HG03432 (cell line): Measurements from ENCODE around the gene NKPD1.

Experiments used
- ATAC-seq: cut with Tn5 transposase; IDR thresholded peaks from one replicate; pipeline ENCODE4 v1.9.1; 2021; ENCODE audit warnings: mild to moderate bottlenecking, moderate library complexity; ENCODE audit not compliant: unreplicated experiment

Gene NKPD1

GRCh38 chr19:45156011-45156630 is 4.7 kb downstream of the NKPD1 start:
- no peak for ATAC-seq

DNA sequence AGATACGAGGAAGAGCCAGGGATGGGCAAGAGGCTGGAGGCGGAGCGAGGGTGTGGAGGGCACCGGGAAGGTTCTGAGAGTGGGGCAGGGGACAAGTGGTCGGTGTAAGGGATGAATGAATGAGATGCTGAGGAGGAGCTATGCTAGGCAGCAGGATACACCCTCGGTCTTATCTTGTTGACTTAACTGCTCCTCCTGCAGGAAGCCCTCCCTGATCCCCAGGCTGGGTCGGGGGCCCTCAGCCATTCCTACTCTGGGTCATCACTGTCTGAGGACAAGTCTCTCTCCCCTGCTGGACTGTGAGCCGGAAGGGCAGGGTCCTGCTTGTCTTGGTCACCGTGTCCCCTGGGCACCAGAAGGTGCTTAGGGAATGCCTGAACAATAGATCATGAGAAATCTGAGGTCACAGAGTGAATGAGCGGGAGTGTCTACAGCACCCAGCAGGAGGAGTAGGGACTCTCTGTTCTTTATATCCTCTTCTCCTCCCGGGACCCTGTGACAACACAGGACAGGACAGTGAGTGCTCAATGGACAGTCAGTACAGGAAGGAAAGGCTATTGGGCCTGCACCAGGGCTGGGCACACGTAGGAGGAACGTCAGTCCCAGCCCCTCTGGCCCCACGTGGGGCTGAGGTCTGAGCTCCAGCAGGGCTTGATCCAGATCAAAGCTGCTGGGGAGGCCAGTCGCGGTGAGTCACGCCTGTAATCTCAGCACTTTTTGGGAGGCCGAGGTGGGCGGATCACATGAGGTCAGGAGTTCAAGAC is 6.5 kb downstream of the NKPD1 start:
- no peak for ATAC-seq

GRCh38 chr19:45153339-45154063 is 7.3 kb downstream of the NKPD1 start:
- ATAC-seq = no peak

DNA sequence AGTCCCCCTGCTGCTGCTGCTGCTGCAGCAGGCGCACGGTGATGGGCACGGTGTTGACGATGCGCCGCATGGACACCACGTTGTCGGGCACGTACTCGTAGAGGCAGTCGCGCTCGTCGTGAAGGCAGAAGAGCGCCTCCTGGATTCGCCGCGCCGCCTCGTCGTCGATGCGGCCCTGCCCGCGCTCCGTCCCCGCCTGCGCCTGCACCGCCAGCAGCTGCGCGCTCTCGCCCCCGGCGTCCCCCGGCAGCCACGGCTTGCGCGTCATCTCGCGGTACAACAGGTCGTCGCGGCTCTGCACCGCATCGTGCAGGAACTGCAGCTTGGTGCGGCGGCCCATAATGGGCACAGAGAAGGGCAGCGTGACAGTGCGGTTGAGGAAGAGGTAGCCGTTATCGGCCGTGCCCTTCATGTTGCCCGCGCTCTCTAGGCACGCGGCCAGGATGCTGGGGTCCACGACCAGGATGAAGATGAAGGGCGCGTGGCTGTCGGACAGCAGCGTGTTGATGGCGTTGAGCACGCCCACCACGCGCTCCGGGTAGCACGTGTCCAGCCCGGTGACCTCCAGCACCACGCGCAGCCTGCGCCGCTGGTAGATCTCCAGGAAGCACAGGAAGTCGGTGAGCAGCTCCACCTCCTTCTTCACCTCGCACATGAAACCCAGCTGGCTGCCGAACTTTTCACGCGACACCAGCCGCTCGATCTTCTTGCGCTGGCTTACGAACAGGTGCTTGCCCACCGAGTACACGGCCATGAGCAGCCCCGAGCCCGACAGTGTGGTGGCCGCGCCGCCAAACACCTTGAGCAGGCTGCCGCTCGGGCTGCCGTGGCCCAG is 8.1 kb downstream of the NKPD1 start:
- no peak for ATAC-seq

GRCh38 chr19:45151821-45152503 is 8.8 kb downstream of the NKPD1 start:
- ATAC-seq = no peak

- ATAC-seq = no peak
Measured at GRCh38 chr19:45151320-45151719, 9.5 kb downstream of the NKPD1 start.

- ATAC-seq = no peak
Measured at GRCh38 chr19:45150751-45151281, 10.0 kb downstream of the NKPD1 start.

DNA sequence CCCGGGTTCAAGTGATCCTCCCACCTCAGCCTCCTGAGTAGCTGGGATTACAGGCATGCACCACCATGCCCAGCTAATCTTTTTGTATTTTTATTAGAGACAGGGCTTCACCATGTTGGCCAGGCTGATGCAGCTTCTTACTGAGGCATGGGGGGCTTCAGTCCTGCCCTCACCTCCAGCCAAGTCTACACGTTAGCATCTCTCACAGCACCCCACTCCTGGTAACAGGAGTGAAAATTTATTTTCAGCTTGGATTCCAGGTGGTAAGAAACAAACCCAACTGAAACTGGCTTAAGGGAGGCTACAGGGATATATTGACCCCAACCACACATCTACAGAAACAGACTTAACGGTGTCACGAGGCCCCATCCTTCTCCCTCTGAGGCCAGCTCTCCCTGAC is 10.6 kb downstream of the NKPD1 start:
- ATAC-seq = no peak

GRCh38 chr19:45149129-45149528 is 11.7 kb downstream of the NKPD1 start:
- no peak for ATAC-seq

DNA sequence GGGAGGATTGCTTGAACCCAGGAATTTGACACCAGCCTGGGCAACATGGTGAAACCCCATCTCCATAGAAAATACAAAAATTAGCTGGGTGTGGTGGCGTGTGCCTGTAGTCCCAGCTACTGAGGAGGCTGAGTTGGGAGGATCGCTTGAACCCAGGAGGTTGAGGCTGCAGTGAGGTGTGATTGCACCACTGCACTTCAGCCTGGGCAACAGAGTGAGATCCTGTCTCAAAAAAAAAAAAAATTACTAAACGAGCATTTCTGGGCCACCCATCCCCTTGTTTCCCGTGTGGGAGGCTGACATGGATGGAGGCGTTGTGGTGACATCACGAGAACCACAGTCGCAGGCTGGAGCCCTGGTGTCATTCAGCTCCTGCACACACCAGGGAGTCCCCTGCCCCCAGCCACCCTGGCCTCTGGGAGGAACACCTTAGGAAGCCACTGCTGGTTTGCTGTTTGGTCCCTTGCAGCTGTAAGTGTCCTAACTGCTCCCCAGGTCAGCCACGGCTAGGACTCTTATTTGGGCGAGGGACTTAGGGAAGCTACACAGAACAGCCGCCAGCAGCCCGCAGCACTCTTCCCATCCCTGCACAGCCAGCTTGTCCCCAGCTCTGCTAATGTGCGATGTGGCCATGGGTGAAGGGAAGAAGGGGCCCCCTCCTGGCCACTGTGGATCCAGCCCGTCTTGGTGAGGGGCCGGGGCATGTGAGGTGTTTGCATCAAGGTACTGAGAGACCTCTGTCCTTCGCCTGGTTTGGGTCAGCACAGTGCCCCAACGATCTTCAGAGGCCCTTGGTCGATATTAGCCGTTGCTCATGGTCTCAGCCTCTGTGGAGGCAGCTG is 12.7 kb downstream of the NKPD1 start:
- ATAC-seq = no peak

GRCh38 chr19:45146741-45147205 is 14.0 kb downstream of the NKPD1 start:
- ATAC-seq = no peak

DNA sequence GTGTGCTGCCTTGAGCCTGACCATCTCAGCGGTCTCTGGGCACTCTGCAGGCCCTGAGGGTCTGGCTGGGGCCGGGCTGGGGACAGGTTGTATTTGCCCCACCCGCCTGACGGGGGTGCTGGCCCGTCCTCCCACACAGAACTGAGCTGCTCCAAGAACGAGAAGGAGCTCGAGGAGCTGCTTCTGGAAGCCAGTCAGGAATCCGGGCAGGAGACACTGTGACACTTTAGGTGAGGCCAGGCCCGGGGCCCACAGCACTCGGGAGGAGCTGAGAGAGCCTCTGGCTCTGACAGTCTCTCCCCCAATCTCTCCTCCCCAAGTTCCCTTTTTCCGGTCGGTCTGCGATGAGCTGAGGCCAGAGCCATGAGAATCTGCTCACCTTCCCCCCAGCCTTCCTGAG is 14.5 kb downstream of the NKPD1 start:
- no peak for ATAC-seq

DNA sequence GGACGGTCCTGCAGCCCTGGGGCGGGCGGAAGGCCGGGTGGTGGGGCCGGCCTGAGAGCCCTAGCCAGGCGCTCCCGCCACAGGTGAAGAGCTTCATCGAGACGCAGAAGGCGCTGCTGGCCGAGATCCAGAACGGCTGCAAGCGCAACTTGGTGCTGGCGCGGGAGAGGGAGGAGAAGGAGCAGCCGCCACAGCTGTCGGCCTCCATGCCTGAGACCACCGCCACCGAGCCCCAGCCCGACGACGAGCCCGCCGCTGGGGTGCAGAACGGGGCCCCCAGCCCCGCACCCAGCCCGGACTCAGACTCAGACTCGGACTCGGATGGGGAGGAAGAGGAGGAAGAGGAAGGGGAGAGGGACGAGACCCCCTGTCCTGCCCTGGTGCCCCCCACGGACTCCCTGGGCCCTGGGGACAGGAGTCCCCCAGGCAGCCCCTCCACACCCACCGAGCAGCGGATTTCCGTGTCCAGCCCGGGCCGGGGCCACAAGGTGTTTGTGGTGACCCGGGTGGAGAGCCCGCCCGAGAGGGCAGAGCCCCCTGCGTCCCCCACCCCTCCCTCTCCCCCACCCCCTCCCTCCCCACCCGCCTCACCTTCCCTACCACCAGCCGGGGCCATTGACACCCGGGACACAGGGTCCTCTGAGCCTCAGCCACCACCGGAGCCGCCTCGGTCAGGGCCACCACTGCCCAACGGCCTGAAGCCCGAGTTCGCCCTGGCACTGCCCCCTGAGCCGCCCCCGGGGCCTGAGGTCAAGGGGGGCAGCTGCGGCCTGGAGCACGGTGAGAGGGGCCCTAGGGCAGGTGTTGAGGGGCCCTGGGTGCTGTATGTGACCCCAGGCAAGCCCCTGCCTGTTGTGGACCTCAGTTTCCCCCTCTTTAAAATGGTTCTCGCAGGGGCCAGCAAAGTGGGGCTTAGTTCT is 15.3 kb downstream of the NKPD1 start:
- no peak for ATAC-seq

- ATAC-seq = no peak
Measured at GRCh38 chr19:45144431-45145269, 16.1 kb downstream of the NKPD1 start.

DNA sequence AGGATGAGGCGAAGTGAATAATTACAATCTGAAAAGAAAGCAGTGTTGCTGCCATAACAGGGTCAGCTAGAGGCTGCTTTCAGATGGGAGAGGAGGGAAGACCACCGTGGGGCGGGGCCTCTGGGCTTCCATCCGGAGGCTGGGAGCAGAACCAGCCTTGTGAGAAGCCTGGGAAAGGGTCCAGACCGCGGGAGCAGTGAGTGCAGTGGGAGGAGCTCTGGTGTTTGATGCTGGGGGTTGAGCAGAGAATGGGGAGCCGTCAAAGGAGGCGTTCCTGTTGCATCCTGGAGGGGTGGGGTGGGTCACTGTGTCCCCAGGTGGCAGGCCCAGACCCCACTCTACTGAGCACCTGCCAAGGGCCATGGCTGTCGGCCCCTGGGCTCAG is 18.1 kb downstream of the NKPD1 start:
- ATAC-seq = no peak

DNA sequence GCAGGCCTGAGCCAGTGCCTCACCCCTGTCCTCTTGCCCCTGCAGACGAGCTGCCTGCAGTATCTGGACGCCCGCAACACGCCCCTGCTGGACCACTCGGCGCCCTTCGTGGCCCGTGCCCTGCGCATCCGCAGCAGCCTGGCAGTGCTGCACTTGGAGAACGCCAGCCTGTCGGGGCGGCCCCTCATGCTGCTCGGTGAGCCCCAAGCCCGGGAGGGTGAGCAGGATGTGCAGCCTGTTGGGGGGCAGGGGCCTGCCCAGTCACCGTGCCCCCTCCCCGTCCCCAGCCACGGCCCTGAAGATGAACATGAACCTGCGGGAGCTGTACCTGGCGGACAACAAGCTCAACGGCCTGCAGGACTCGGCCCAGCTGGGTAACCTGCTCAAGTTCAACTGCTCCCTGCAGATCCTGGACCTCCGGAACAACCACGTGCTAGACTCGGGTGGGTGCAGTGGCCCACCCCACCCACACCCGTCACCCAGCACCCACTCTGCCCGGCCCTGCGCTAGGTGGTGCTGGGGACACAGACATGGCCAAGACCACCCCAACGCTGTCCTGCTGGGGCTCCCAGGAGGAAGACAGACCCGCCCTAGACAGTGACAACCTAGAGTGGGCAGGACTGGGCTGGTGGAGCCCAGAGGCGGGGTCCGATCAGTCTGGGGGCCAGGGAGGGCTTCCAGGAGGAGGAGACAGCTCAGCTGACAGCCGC is 18.6 kb downstream of the NKPD1 start:
- ATAC-seq = no peak
